ENCODE measurements around the gene VPS25.
"Not testable (repeated sequence)": the region's sequence is repeated elsewhere in the genome, so short reads cannot be mapped to it uniquely, and the experiment has no call there.

Gene VPS25

GRCh38 chr17:42773290-42774035 lies at the start of gene VPS25:
TSS of gene VPS25 (plus strand) at chr17:42773449. CDS start at chr17:42773476, 27 bp downstream.
- DNase-seq (ENCODE audit: low read depth in 2 of 2, low spot score in 1 of 2): peak; percentile 44 to 61

- no peak for DNase-seq (ENCODE audit: low read depth in 2 of 2, low spot score in 1 of 2)
These were observed 49.6 kb upstream of the VPS25 start for GRCh38 chr17:42723636-42724035.

DNA sequence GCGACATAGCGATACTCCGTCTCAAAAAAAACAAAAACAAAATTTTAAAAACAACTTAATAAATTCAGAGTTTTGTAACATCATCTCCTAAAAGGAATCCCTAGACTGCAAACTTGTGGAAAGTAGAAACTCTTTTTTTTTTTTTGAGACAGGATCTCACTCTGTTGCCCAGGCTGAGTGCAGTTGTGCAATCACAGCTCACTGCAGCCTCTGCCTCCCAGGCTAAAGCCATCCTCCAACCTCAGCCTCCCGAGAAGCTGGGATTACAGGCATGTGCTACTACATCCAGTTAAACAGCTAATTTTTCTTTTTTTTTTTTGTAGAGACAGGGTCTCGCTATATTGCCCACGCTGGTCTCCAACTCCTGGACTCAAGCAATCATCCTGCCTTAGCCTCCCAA lies 48.1 kb upstream of the VPS25 start:
- DNase-seq (ENCODE audit: low read depth in 2 of 2, low spot score in 1 of 2): no peak

- no peak for DNase-seq (ENCODE audit: low read depth in 2 of 2, low spot score in 1 of 2)
These were observed 32.5 kb upstream of the VPS25 start for GRCh38 chr17:42740699-42741098.

- DNase-seq (ENCODE audit: low read depth in 2 of 2, low spot score in 1 of 2): not testable (repeated sequence)
These were observed 30.3 kb upstream of the VPS25 start for GRCh38 chr17:42742916-42743315.

DNA sequence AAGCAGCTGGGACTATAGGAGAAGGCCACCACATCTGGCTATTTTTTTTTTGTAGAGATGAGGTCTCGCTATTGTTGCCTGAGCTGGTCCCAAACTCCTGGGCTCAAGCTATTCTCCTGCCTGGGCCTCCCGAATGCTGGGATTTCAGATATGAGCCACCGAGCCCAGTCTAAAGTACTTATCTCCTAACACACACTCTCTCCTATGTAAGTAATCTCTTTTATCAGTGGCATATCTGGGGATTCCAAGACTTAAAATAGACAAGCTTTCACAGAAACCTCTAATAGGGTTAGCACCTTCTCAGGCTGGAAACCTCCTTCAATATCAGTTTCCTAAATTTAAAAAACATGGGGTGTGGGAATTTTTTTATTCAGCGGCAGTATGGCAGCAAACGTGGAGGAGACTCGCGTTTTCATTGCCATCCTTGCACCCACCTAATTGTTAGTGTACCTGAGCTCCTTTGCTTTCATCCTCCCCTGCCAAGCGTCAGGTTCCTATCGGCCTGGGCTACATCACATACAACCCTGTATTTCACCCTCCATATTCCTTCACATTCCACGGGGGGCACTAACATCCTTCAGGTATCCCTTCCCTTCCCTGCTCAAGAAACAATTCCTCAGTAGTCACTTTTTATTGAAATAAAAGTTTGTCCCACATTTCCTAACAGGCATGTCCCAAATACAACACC lies 29.5 kb upstream of the VPS25 start:
- DNase-seq (ENCODE audit: low read depth in 2 of 2, low spot score in 1 of 2): no peak

GRCh38 chr17:42744283-42744805 lies 28.9 kb upstream of the VPS25 start:
- peak; percentile 34 to 43 for DNase-seq (ENCODE audit: low read depth in 2 of 2, low spot score in 1 of 2)

GRCh38 chr17:42744806-42745617 lies 28.2 kb upstream of the VPS25 start, which contains the start of gene EZH1:
TSS of gene EZH1 (minus strand) at chr17:42745040. CDS start at chr17:42728941, 16,099 bp downstream.
- DNase-seq (ENCODE audit: low read depth in 2 of 2, low spot score in 1 of 2): peak; percentile 72 to 82

DNA sequence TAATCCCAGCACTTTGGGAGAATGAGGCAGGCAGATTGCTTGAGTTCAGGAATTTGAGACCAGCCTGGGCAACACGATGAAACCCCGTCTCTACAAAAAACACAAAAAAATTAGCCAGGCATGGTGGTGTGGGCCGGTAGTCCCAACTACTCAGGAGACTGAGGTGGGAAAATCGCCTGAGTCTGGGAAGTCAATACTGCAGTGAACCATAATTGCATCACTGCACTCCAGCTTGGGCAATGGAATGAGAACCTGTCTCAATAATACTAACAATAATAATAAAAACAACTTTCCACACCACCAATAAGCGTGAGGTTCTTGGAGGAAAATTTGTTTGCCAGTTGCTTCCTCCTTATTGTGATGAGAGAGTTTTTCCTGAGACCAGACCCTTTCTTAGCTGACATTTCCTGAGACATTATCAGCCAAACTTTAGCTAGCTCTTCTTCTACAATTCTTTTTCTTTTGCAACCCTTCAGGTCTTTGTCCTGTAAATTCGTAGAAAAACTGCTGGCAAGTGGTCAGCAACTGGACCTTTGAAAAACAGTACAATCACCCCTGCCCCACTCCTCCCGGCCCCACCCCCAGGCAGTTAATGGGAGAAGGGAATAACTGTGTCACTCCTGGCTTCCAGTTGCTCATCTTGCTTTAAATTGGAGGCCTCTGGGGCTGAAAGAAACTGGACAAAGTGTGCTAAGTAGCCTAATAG lies 24.9 kb upstream of the VPS25 start:
- no peak for DNase-seq (ENCODE audit: low read depth in 2 of 2, low spot score in 1 of 2)

DNA sequence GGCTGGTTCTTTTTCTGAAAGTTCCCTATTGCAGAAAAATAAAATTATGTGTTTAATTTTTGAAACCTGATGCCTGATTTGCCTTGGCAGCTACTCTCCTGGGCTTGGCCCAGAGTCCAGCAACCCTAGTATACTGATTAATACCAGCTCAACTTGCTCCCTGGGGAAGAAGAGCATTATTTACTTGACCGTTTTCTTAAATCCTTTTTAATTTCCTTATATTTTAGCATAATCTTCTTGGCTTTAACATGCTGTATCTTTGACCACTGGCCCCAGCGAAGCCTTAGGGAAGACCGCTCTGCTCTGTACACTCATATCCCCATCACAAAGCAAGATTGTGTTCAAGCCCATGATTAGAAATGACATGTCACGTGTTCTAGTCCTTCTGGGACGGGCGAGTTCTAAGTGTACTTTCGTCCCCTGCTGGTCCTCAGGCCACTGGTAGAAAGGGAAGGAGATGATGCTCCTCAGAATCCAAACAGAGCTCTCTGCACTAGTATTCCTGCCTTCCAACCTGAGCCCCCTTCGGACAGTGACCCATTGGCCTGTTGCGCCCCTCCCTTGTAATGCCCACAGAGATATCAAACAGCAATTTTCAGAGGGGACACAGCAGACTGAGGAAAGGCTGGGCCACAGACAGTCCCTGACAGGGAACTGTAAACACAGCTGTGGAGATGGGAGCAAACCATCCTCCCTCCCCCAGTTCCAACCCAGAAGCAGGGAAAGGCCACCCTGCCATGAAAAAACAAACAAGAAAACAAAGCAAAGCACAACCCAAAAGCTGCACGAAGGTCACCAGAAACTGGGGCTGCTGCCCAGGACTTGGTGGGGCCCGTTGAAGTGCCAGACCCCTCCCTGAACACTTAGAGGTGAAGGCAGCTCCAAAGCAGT lies 24.1 kb upstream of the VPS25 start:
- no peak for DNase-seq (ENCODE audit: low read depth in 2 of 2, low spot score in 1 of 2)

DNA sequence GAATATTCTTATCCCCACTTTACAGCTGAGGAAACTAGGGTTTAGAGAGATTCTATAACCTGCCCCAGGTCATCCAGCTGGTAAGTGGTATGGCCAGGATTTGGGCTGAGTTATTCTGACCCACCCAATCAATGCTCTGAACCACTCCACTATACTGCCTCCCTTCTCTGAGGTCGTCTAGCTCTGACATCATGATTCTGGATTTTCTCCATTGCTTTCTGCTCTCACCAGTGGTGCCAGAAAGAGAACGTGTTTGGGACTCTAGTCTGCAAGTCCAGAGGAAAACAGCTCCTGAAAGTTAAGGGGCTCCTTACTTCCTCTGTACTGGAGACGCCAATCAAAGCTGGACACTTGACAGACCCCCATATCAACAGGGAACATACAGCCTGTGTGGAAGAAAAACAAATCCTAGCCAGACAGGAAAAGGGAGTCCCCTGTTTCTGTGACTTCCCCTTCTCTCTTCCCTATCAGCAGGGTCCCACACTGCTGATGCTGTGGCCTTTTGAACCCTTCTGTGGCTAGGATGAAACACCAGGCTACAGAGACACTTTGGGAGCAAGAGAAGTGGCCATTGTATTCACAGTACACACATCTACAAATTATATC lies 22.4 kb upstream of the VPS25 start:
- no peak for DNase-seq (ENCODE audit: low read depth in 2 of 2, low spot score in 1 of 2)

DNA sequence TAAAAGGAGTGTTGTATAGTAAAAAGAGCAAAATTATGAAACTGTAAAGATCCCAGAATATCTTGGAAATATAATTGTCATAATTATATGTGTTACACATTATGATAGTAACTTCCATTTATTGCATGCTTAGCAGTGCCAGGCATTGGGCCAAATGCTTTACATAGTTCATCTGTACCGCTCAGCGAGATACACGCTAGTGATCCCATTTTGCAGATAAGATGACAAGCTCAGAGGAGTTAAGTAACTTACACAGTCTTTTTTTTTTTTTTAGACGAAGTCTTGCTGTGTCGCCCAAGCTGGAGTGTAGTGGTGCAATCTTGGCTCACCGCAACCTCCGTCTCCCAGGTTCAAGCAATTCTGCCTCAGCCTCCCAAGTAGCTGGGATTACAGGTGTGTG lies 21.6 kb upstream of the VPS25 start:
- no peak for DNase-seq (ENCODE audit: low read depth in 2 of 2, low spot score in 1 of 2)

GRCh38 chr17:42754782-42755181 lies 18.5 kb upstream of the VPS25 start:
- DNase-seq (ENCODE audit: low read depth in 2 of 2, low spot score in 1 of 2): no peak

DNA sequence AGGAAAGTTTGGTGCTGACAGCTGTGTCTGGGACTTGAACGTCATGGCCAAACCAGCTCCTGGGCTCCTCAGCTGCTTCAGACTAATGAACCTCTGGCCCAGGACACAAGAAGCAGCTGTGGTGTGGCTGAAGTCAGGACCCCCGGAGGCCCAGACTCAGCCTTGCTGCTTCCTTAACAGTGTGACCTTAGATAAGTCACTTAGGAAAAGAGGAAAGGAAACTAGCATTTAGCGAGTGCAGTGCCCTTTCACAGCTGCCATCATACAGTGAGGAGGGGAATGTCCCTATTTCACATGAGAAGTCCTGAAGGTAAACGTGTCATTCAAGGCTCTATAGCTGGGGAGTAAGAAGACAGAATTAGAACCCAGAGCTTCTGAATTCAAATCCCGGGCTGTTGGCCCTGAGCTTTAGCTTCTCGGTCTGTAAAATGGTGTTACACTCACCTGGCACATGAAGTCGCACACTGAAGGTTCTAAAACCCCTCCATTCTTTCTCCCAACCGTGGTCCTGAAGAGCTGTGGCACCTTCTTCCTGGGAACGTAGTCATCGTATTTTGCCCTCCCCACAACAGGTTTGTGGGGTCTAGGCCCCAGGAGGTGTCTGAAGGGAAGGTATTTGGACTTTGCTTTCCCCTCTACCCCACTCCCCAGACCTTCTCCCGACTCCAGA lies 13.1 kb upstream of the VPS25 start:
- no peak for DNase-seq (ENCODE audit: low read depth in 2 of 2, low spot score in 1 of 2)

DNA sequence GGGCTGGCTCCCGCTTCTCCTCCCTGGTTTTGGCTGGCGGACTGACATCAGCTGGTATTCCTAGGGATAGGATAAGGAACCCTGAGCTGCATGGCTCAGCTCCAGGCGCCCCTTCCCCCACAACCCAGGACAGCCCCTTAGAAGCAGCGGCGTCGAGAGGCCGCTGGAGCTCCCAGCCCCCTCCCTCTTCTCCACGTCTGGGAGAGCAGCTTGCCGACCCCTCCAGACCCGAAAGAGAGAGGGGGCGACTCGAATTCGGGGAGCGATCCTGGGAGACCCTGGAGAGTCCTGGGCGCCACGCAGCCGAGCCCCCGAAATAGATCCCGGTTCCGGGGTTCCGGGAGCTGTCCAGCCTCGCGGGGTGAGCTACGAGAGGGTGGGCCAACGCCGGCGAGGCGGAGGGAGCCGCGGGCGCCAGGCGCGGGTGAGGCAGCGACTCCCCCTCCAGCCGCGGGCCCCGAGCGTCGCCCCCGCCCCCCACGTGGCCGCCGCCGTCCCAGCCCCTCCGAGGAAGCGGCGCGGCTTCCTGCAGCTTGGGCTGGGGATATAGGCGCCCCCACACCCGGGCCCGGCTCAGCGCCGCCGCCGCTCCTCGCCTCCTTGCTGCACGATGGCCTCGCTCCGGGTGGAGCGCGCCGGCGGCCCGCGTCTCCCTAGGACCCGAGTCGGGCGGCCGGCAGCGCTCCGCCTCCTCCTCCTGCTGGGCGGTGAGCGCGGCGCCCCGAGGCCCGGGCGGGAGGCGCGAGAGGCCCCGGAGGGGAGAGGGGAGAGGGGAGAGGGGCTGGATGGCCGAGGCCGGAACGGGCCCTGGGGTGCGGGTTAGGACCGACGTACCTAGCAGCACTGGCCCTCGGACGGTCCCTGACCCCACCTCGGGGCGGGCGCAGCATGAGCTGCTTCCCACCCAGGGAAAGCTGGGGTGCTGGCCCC lies 12.3 kb upstream of the VPS25 start, which contains the start of gene RAMP2:
Gene RAMP2, plus strand, starts transcription at position 576 of the 930 bp plus-strand sequence. Its CDS starts 35 bp downstream, at position 611.
- DNase-seq (ENCODE audit: low read depth in 2 of 2, low spot score in 1 of 2): no peak

DNA sequence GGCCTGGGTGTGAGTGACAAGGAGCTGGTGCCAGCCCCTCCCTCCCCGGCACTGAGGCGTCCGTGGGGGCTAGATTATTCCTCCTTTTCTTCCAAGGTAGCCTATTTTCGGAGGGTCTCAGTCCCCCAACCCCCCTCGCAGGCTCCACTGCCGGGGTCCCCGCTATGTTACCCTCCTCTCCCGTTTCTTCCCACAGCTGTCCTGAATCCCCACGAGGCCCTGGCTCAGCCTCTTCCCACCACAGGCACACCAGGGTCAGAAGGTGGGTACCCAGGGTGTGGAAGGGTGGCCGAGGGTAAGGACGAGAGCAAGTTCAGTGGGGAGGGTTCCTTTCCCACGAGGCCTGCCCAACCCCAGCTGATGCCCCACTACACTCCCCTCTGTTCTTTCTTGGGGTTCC lies 11.6 kb upstream of the VPS25 start:
- no peak for DNase-seq (ENCODE audit: low read depth in 2 of 2, low spot score in 1 of 2)

DNA sequence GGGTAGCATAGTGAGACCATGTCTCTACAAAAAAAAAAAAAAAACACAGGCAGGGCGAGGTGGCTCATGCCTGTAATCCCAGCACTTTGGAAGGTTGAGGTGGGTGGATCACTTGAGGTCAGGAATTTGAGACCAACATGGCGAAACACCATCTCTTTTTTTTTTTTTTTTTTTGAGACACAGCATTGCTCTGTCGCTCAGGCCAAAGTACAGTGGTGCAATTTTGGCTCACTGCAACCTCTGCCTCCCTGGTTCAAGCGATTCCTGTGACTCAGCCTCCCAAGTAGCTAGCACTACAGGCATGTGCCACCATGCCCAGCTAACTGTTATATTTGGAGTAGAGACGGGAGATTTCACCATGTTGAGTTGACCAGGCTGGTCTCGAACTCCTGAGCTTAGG lies 7.1 kb upstream of the VPS25 start:
- no peak for DNase-seq (ENCODE audit: low read depth in 2 of 2, low spot score in 1 of 2)

GRCh38 chr17:42767512-42767911 lies 5.7 kb upstream of the VPS25 start:
- no peak for DNase-seq (ENCODE audit: low read depth in 2 of 2, low spot score in 1 of 2)
